WTC11 (cell line): ENCODE measurements around the gene IZUMO4.

Experiments
- EMX1 ChIP-seq: fragments of 250-450 bp; sonication (Bioruptor Pico); IDR thresholded peaks from 2 replicates; pipeline ENCODE4 v1.8.0; 2021; ENCODE audit warnings: mild to moderate bottlenecking
- FOXK1 ChIP-seq: sonication (generic); formaldehyde crosslinking; IDR thresholded peaks from 2 replicates; pipeline ENCODE4 v1.8.0; 2022; ENCODE audit warnings: mild to moderate bottlenecking, moderate library complexity, missing genetic modification reagents
- IRF2 ChIP-seq: sonication (generic); formaldehyde crosslinking; IDR thresholded peaks from 2 replicates; pipeline ENCODE4 v1.8.0; 2022; ENCODE audit warnings: low read depth, missing genetic modification reagents, borderline replicate concordance
- TEAD4 ChIP-seq: sonication (generic); formaldehyde crosslinking; IDR thresholded peaks from 2 replicates; pipeline ENCODE4 v1.8.0; 2022; ENCODE audit warnings: mild to moderate bottlenecking, missing genetic modification reagents
- USF2 ChIP-seq: sonication (generic); formaldehyde crosslinking; IDR thresholded peaks from 2 replicates; pipeline ENCODE4 v1.8.1; 2023; ENCODE audit warnings: mild to moderate bottlenecking, missing genetic modification reagents, moderate library complexity
- ZNF232 ChIP-seq: sonication (generic); formaldehyde crosslinking; IDR thresholded peaks from 2 replicates; pipeline ENCODE4 v1.8.0; 2022; ENCODE audit warnings: mild to moderate bottlenecking, missing genetic modification reagents
- TF ChIP-seq, protein P1 (sequence below): fragments of 200-600 bp; IDR thresholded peaks from 2 replicates; pipeline ENCODE4 v1.8.0; 2022; ENCODE audit warnings: antibody characterized with exemption
- TF ChIP-seq, protein P2 (sequence below): sonication (generic); formaldehyde crosslinking; IDR thresholded peaks from 2 replicates; pipeline ENCODE4 v1.8.1; 2023; ENCODE audit warnings: mild to moderate bottlenecking, missing genetic modification reagents, moderate library complexity
- TF ChIP-seq, protein P3 (sequence below): sonication (generic); formaldehyde crosslinking; conservative IDR thresholded peaks from 2 replicates; pipeline ENCODE4 v1.8.1; 2022; ENCODE audit warnings: mild to moderate bottlenecking, missing genetic modification reagents
- TF ChIP-seq, protein P4 (sequence below): sonication (generic); formaldehyde crosslinking; IDR thresholded peaks from 2 replicates; pipeline ENCODE4 v1.8.0; 2022; ENCODE audit warnings: mild to moderate bottlenecking, missing genetic modification reagents

DNA sequence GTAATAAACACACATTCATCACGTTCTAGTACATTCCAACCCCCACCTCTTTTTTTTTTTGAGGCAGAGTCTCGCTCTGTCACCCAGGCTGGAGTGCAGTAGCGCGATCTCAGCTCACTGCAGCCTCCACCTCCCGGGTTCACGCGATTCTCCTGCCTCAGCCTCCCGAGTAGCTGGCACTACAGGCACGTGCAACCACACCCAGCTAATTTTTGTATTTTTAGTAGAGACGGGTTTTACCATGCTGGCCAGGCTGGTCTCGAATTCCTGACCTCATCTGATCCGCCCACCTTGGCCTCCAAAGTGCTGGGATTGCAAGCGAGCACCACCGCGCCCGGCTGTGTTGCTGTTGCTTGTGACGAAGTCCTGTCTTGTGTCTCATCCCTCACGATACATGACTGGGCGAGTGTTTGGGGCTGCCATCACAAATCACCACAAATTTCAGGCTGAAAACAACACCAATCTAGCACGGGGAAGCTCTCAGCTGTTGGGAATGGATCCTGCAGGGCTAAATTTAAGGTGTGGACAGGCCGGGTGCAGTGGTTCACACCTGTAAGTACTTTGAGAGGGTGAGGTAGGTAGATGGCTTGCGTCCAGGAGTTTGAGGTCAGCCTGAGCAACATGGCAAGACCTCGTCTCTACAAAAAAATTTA, 16.3 kb upstream of the IZUMO4 start:
- TF ChIP-seq, protein P1, sequence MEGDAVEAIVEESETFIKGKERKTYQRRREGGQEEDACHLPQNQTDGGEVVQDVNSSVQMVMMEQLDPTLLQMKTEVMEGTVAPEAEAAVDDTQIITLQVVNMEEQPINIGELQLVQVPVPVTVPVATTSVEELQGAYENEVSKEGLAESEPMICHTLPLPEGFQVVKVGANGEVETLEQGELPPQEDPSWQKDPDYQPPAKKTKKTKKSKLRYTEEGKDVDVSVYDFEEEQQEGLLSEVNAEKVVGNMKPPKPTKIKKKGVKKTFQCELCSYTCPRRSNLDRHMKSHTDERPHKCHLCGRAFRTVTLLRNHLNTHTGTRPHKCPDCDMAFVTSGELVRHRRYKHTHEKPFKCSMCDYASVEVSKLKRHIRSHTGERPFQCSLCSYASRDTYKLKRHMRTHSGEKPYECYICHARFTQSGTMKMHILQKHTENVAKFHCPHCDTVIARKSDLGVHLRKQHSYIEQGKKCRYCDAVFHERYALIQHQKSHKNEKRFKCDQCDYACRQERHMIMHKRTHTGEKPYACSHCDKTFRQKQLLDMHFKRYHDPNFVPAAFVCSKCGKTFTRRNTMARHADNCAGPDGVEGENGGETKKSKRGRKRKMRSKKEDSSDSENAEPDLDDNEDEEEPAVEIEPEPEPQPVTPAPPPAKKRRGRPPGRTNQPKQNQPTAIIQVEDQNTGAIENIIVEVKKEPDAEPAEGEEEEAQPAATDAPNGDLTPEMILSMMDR: no peak
- no peak for TF ChIP-seq USF2 (CRISPR knock-in tag)
- TF ChIP-seq, protein P2, sequence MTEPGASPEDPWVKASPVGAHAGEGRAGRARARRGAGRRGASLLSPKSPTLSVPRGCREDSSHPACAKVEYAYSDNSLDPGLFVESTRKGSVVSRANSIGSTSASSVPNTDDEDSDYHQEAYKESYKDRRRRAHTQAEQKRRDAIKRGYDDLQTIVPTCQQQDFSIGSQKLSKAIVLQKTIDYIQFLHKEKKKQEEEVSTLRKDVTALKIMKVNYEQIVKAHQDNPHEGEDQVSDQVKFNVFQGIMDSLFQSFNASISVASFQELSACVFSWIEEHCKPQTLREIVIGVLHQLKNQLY (CRISPR knock-in tag): no peak
- no peak for TF ChIP-seq IRF2 (CRISPR knock-in tag)
- no peak for TF ChIP-seq FOXK1
- TF ChIP-seq TEAD4 (CRISPR knock-in tag): no peak
- TF ChIP-seq, protein P3, sequence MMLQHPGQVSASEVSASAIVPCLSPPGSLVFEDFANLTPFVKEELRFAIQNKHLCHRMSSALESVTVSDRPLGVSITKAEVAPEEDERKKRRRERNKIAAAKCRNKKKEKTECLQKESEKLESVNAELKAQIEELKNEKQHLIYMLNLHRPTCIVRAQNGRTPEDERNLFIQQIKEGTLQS (CRISPR knock-in tag): no peak
- TF ChIP-seq ZNF232 (CRISPR knock-in tag): no peak
- TF ChIP-seq, protein P4, sequence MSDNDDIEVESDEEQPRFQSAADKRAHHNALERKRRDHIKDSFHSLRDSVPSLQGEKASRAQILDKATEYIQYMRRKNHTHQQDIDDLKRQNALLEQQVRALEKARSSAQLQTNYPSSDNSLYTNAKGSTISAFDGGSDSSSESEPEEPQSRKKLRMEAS (CRISPR knock-in tag): no peak
- no peak for TF ChIP-seq EMX1 (CRISPR knock-in tag)
